HS-27A (cell line): Measurements from ENCODE around the gene PLCXD3.
"Not testable (repeated sequence)": the region's sequence is repeated elsewhere in the genome, so short reads cannot be mapped to it uniquely, and the experiment has no call there.

Source experiments
- DNase-seq: peaks from one replicate; pipeline ENCODE4 v3.0.0-alpha.2; 2012; ENCODE audit warnings: low read depth, missing footprints

The PLCXD3 gene

DNA sequence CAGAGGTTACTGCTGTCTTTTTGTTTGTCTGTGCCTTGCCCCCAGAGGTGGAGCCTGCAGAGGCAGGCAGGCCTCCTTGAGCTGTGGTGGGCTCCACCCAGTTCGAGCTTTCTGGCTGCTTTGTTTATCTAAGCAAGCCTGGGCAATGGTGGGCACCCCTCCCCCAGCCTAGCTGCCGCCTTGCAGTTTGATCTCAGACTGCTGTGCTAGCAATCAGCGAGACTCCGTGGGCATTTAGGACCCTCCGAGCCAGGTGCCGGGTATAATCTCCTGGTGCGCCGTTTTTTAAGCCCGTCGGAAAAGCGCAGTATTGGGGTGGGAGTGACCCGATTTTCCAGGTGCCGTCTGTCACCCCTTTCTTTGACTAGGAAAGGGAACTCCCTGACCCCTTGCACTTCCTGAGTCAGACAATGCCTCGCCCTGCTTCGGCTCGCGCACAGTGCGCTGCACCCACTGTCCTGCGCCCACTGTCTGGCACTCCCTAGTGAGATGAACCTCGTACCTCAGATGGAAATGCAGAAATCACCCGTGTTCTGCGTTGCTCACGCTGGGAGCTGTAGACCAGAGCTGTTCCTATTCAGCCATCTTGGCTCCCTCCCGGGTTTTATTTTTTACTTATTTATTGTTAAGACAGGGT, 16.8 kb downstream of the PLCXD3 start:
- not testable (repeated sequence) for DNase-seq

DNA sequence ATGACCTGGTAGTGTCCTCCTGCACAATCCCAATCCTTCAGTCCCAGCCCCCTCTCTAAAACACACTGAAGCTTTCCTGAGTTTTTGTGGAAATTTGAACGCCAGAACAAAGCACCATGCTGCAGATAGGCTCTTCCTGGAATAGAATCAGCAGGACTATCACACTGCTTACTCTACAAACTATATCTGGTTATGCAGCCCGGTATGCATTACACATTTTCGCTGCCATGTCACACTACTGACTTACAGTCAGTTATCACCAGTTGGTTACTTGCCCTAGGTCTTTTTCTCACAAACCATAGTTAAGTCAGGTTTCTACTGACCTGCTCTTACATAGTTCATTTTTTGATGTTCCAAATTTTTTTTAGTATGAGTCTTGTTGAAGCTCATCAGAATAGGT, 24.9 kb downstream of the PLCXD3 start:
- no peak for DNase-seq

DNA sequence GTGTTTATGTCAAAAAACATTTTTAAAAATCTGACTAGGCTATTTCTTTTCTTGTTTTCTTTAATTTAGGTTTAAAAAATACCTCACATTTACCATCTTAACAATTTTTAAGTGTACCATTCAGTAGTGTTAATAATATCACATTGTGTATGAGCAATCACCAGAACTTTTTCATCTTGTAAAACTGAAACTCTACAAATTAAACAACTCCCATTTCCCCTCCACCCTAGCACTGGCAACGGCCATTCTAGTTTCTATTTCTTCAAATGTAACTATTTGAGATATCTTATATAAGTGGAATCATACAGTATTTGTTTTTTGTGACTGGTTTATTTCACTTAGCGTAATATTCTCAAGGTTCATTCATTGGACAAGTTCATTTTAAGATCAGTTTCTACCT, 27.7 kb downstream of the PLCXD3 start:
- DNase-seq = no peak

DNA sequence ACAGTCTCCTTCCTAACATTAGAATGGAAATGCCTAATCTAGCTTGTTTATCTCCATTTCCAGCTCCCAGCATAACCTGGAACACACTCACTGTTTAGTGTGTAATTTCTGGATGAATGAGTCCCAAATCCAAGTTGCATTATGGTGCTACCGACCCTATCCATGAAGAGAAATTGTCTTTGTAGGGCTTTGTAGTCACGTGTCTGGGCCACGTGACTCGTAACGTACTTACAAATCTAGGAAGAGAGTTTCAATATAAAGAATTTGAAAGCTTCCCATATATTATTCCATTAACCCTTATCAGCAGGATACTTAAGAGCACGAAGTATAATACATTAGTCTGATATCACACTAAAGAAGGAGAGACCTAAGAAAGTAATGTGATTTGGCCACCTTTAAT, 28.2 kb downstream of the PLCXD3 start:
- DNase-seq = no peak

DNA sequence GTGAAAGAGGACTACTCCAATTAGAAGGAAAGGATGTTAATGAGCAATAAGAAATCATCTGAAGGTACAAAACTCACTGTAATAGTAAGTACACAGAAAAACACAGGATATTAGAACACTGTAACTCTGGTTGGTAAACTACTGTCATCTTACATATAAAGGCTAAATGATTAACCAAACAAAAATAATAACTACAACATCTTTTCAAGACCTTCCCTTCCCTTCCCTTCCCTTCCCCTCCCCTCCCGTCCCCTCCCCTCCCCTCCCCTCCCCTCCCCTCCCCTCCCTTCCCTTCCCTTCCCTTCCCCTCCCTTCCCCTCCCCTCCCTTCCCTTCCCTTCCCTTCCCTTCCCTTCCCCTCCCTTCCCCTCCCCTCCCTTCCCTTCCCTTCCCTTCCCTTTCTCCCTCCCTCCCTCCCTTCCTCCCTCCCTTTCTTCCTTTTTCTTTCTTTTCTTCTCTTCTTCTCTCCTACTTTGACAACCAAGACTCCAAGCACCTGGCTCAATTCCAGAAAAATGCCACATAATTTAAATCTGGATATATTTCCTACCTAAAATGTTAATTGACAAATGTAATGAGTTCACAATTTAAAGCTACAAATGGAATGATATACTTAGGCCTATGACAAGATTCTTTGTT, 38.7 kb downstream of the PLCXD3 start:
- not testable (repeated sequence) for DNase-seq

DNA sequence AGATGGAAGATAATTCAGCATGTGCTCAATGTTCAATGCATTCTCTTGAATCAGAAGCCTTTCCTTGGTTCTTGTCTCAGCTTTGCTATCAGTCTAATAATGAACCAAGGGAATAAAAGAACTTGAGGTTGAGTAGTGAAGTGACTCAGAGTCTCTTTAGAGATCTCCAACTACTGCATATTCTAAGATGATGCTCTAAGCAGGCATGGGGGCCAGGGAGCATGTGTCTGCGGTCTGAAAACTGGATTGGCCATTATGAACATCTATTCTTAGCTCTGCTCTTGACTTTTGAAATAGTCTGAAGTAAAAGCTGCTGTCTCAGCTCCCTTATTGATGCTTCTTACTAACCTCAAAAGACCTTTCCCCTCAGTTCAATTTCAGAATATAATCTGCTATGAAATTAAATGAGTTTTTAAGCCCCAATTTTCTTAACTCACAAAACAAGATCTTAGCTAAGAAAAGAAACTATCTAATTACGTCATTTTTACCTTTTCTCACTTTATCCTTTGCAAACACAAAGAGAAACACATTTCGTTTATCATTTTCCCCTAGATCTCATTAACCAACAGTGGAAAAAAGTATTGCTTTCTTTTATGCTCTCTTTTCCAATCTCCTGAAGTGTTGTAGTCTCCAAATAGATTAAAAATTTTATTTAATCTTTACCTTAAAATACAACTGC, 44.8 kb downstream of the PLCXD3 start:
- DNase-seq = no peak

DNA sequence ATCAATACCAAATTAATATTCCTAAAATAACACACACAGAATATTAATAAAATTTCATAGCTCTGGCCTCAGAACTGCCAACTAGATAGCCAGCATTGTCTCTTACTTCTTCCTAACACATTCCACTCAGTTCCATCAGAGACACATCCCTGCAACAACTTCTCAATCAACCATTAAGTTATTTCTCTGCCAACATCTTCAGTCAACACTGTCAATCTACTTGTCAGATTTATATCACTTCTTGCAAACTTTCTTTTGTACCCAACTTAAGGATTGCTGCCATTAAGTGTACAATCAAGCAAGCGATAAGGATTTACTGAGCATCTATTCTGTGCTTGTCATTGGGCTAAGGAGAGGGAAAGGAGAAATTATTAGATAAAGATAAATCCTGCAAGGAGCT, 50.8 kb downstream of the PLCXD3 start:
- DNase-seq = no peak

DNA sequence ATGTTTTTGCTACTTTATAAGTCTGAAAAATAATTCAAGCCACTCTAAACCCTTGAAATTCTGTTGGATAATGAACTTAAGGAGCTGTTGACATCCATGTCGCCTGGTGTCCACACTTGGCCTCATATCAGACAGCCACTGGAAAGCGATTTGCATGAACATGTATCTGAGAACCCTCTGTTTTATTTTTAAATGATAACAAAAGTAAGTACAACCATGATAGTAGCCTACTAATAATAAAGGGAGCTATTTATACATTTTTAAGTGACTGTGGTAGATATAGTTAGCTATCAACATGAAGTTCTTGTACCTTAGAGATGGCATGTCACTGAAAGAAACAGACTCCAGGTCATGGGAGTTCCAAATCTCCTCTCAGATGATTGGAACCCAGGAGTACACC, 53.3 kb downstream of the PLCXD3 start:
- DNase-seq = no peak

DNA sequence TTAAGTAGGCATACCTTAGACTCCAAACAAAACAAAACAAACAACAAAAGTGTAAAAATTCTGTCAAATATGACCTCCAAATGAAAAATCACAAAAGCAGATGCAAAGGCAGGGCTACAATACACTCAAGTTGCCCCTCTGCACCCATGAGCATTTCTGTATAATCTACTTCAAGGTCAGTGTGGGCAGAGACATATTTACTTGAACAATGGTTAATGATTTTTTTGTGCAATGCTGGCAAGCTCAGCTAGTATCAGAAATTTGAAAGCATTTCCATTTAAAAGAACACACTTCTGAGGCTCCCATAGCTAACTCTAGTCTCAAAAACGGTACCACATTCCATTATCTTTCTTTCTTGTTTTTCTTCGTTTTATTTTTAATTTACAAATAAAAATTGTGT, 57.9 kb downstream of the PLCXD3 start:
- DNase-seq = no peak

DNA sequence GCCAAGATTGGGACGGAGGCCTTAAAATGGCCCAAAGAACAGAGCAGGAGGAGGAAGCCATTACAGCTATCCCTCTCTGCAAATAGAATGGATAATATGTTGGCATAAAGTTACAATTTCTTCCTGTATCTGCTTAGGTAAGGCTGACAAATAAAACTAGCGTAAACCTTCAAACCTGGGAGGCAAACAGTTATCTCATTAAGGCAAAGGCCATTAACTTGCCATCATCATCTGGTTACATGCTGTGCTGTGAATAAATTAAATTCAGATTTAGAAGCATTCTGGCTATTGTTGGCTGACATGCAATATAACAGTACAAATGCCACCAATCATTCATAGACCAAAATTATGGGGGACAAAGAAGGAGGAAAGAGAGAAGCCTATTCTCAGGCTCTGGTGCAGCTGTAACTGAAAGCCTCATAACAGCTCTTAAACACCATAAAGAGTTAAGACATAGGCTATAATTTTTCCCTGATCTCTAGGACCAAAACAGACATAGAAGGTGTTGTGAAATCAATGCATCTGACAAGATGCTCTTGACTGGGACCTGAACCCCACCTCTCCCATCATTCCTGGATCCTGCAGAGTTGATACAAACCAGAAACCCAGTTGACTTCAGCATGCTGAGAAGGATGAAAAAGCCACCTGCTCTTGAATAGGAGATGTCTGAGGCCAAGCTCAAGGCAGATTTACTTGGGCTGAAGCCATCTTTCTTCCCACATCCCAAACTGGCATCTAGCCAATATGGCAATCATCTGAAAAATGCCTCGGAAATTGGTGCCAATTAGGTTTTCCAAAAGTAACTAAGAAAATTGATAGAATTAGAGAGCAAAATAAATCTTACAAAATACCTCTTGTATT, 62.5 kb downstream of the PLCXD3 start:
- DNase-seq = no peak

DNA sequence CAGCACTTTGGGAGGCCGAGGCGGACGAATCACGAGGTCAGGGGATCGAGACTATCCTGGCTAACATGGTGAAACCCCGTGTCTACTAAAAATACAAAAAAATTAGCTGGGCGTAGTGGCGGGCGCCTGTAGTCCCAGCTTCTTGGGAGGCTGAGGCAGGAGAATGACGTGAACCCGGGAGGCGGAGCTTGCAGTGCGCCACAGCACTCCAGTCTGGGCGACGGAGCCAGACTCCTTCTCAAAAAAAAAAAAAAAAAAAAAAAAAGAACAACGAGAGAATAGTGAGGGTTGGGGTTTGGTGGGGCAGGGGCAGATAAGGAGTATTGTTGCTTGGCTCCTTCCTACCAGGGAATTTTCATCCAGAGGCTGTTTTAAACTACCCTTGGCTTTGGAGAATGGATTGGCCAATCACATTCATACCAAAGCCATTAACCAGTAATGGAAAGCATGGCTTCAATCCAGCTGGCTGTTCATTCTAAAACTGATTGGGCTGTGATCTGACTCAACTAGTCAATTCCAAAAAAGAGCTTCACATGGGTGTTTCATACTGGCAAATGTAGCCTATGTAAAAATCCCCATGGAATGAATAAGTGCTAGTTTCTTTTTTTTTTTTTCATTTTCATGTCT, 64.4 kb downstream of the PLCXD3 start:
- DNase-seq = no peak

DNA sequence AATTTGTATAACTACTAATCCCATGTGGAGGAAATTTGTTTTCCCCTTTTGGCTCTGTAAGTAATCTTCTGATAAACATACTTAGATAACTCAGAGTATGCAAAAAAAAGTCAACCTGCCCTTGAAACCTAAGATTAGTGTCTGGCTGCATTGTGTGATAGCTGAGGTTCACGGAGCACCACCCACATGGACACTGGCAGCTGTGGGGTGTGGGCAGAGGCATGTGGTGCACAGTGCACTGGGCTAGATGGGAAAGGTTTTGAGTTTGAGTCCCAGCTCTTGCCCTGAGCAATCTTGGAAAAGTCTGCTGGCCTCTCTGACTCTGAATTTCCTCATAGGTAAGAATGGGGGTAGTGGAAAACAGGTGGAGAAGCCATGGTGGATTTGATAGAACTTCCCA, 75.1 kb downstream of the PLCXD3 start:
- DNase-seq = no peak

DNA sequence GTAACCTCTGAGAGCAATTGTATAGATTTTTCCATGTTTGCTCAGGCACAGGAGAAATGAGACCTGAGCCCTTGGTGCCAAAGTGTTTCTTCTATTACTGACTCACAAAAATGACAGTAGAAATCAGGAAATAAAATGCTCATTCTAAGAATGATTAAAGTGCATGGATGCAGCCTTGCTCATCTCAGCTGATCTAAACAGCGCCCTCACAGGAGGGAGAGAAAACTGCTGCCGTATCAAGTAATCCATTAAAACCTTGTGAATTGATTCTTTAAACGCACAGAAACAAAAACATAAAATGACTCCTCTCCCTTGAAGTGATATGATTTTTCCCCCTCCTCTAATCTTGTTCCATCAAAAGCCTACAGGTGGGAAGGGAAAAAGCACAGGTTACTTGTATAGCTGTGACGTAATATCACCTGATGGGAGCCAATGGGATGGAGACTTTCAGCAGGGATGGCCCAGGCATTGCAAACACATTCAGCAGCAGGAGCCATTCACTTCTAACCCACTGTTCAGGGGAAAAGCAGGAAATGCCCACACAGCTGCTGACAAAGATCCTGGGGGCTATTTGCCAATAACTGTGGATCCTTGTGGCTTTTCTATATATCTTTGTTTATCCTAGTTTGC, 76.7 kb downstream of the PLCXD3 start:
- no peak for DNase-seq

DNA sequence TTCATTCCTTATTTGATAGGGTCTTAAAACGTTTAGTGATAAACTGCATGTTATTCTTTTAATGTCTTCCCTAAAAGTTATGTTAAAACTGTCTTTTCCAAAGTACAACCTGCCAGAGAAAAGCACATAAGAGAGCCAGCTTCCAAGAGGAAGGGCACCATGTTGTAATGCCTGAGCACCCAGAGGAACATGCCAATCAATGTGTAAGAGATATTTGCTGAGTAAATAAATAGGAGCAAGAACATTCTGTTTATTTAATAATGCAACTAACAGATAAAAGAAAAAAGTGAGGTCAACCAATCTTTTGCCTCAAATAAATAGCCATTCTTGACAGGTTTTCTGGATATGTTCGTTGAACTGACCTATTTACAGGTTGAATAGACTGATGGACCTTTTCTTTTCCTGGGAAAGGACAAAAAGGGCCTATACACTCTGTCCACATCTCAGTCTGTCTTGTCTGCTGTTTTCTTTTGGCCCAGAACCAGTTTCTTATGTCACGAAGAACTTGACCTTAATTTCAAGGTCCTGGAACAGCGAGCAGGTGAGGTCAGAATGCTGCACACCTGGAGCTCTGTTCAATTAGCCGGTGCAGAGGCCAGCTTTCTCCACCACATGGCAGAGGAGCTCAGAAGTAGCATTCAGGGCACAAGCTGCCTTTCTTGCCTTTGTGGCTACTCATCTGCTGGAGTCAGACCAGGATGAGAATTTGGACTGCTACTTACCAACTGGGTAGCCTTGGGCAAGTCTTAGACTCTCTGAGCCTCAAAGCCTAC, 77.7 kb downstream of the PLCXD3 start:
- no peak for DNase-seq

DNA sequence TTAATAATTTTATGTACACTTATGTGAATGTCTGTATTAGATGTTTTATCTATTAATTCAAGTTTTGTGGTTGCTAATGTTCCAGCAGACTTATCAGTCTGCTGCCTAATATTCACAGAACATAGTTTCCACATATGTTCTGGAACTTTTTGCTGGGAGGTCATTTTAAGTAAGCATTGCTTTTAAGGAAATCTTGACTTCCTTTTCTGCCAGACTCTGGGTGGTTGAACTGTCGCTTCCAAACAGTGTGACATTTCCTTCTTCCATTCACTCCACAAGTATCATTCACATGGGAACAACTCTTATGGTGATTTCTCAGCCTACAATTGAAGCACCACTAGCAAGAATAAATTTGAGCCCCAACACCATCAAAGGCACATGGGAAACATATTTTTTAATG, 82.9 kb downstream of the PLCXD3 start:
- DNase-seq = no peak

DNA sequence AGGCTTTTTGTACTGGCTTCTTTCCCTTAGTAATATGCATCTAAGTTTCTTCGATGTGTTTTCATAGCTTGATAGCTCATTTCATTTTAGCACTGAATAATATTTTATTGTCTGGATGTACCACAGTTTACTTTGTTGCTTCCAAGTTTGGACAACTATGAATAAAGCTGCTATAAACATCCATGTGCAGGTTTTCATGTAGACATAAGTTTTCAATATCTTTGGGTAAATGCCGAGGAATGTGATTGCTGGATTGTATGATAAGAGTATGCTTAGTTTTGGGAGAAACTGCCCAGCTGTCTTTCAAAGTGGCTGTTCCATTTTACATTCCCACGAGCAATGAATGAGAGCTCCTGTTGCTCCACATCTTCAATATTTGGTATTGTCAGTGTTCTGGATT, 84.7 kb downstream of the PLCXD3 start:
- DNase-seq = no peak

DNA sequence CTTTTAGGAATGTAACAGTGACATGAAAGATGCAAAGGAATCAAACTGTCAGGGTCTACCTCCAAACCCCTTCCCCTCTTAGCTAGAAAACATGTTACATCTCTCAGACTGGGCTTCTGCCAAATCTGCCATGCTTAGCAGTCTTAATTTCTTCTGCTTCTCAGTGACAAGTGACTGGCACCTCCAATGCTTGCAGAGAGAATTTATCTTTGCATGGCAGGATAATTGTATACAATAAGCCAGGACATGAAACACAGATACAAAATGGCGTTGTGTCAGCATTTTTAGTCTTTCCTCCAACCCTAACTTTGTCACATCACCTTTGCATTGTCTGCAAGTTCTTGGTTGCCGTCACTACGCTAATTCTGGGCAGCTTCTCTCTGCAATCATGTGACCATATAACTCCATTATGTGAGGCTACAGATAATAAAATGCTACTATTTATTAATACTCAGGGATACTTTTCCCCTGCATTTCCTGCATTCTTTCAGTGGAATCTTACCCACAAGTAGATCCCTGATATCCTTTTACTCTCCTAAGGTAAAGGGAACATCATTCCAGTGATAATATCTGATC, 89.8 kb downstream of the PLCXD3 start:
- no peak for DNase-seq

DNA sequence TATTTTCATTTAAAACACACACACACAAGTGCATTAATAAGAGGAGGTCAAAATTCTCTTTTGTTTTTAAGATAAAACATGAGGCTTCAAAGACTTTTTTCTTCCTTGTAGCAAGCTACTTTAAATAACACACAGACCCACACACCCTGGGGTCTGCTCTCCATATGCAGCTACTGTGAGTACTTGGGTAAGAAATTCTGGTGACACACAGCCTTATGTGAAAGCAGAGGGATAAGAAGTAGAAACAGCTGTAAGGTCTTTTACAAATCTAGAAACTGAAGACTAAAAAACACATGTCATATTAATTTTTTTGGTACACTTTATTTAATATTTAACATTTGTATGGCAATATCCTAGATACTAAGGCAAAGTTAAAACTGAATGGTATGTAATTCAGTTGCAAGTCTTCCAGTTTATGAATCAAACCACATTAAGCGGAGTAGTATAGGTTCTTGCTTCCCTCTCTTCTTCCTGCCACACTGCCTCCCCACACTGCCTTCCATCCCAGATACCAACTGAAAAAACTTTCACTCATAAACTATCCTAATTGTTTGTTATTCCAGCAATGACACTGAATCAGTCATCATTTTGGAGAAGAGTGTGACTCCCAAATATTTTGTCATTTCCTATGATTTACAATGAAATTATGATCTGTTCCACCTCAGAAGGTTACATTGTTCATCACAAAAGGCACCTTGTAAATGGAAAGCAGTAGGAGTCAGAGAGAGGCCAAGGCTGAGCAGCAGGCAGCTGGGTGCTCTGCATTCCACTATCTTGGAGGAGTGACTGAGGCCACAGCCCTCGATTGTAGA, 92.0 kb downstream of the PLCXD3 start:
- no peak for DNase-seq

DNA sequence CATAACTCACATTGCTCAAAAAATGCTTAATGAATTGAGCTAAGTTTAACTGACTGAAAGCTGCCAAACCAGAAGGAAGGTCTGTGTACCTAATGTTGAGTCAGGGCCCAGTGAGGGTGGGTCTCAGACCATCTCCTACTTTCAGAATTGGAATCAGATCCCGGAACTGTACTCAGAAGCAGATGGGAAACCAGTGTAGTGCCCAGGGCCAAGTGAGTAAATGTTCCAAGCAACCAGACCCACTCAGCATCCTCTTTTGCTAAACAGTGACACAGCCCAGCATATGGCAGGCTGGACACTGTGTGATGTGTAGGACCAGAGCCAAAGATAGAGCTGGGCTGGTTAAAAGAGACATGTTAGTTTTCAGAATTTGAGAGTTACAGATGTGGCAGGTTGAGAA, 94.1 kb downstream of the PLCXD3 start:
- no peak for DNase-seq

DNA sequence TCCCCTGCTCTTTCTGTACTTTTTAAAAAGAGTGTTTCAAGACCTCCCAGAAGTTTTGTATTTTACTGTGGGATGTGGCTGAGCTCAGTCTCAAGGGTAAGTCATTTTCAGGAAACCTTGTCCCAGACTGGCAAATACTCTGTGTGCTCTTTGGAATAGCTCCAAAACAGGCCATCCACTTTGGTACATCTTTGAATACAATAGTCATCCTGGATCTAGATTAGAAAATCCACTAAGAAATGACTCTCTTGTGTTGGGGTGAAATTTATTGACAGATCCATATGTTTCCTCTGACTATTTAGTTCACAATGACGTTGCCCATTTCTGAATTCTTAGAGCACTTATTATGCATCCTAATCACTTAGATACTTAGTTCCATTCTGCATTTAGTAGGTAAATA, 95.2 kb downstream of the PLCXD3 start:
- no peak for DNase-seq
